HEK293 (cell line): Measurements from ENCODE around the gene RPL4.
A peak's percentile ranks its signal among the peaks of the same experiment; 100 is the strongest.

Source experiments
- GLIS2 ChIP-seq: fragments of 450-650 bp; formaldehyde crosslinking; IDR thresholded peaks from 2 replicates; pipeline ENCODE4 v1.5.1; 2016; ENCODE audit warnings: missing biosample characterization, missing genetic modification characterization
- HOXA7 ChIP-seq: sonication (generic); formaldehyde crosslinking; IDR thresholded peaks from 2 replicates; pipeline ENCODE4 v1.8.1; 2022; ENCODE audit warnings: missing genetic modification reagents, borderline replicate concordance
- HOXC10 ChIP-seq: sonication (generic); formaldehyde crosslinking; IDR thresholded peaks from 2 replicates; pipeline ENCODE4 v1.8.1; 2023; ENCODE audit warnings: mild to moderate bottlenecking, missing genetic modification reagents
- HOXD13 ChIP-seq: sonication (generic); formaldehyde crosslinking; IDR thresholded peaks from 2 replicates; pipeline ENCODE4 v1.8.0; 2022; ENCODE audit warnings: missing genetic modification reagents, borderline replicate concordance
- KLF7 ChIP-seq: fragments of 450-650 bp; formaldehyde crosslinking; IDR thresholded peaks from 2 replicates; pipeline ENCODE4 v1.5.1; 2016; ENCODE audit warnings: missing biosample characterization, missing genetic modification characterization, borderline replicate concordance
- ZBTB11 ChIP-seq: fragments of 450-650 bp; formaldehyde crosslinking; conservative IDR thresholded peaks from 2 replicates; pipeline ENCODE4 v1.5.1; 2016; ENCODE audit warnings: low read depth, missing biosample characterization, missing genetic modification characterization
- ZBTB17 ChIP-seq: fragments of 450-650 bp; formaldehyde crosslinking; IDR thresholded peaks from 2 replicates; pipeline ENCODE4 v1.5.1; 2016; ENCODE audit warnings: missing biosample characterization, missing genetic modification characterization
- ZBTB44 ChIP-seq: fragments of 450-650 bp; IDR thresholded peaks from 2 replicates; pipeline ENCODE4 v1.5.1; 2018; ENCODE audit warnings: missing biosample characterization, mild to moderate bottlenecking, missing genetic modification characterization
- ZBTB8A ChIP-seq: fragments of 450-650 bp; formaldehyde crosslinking; IDR thresholded peaks from 2 replicates; pipeline ENCODE4 v1.5.1; 2016; ENCODE audit warnings: missing biosample characterization, missing genetic modification characterization
- ZNF138 ChIP-seq: fragments of 450-650 bp; formaldehyde crosslinking; IDR thresholded peaks from 2 replicates; pipeline ENCODE4 v1.5.1; 2016; ENCODE audit warnings: missing biosample characterization, missing genetic modification characterization, borderline replicate concordance
- ZNF146 ChIP-seq: fragments of 450-650 bp; formaldehyde crosslinking; IDR thresholded peaks from 2 replicates; pipeline ENCODE4 v1.5.1; 2016; ENCODE audit warnings: missing biosample characterization, missing genetic modification characterization
- ZNF155 ChIP-seq: fragments of 450-650 bp; formaldehyde crosslinking; IDR thresholded peaks from 2 replicates; pipeline ENCODE4 v1.5.1; 2016; ENCODE audit warnings: missing biosample characterization, missing genetic modification characterization
- ZNF223 ChIP-seq: fragments of 450-650 bp; formaldehyde crosslinking; IDR thresholded peaks from 2 replicates; pipeline ENCODE4 v1.5.1; 2016; ENCODE audit warnings: missing biosample characterization, missing genetic modification characterization
- ZNF335 ChIP-seq: fragments of 450-650 bp; formaldehyde crosslinking; conservative IDR thresholded peaks from 2 replicates; pipeline ENCODE4 v1.5.1; 2016; ENCODE audit warnings: missing biosample characterization, missing genetic modification characterization
- ZNF37A ChIP-seq: fragments of 450-650 bp; IDR thresholded peaks from 2 replicates; pipeline ENCODE4 v1.5.1; 2018; ENCODE audit warnings: missing biosample characterization, missing genetic modification characterization
- ZNF510 ChIP-seq: fragments of 450-650 bp; formaldehyde crosslinking; IDR thresholded peaks from 2 replicates; pipeline ENCODE4 v1.5.1; 2018; ENCODE audit warnings: mild to moderate bottlenecking, missing genetic modification characterization, missing biosample characterization; ENCODE audit not compliant: insufficient replicate concordance
- ZNF600 ChIP-seq: fragments of 450-650 bp; formaldehyde crosslinking; IDR thresholded peaks from 2 replicates; pipeline ENCODE4 v1.5.1; 2016; ENCODE audit warnings: missing biosample characterization, missing genetic modification characterization
- ZNF654 ChIP-seq: fragments of 450-650 bp; formaldehyde crosslinking; IDR thresholded peaks from 2 replicates; pipeline ENCODE4 v1.5.1; 2016; ENCODE audit warnings: low read depth, missing biosample characterization, missing genetic modification characterization
- ZNF776 ChIP-seq: fragments of 450-650 bp; formaldehyde crosslinking; IDR thresholded peaks from 2 replicates; pipeline ENCODE4 v1.5.0; 2017; ENCODE audit warnings: missing biosample characterization, missing genetic modification characterization, borderline replicate concordance
- ZNF777 ChIP-seq: fragments of 450-650 bp; formaldehyde crosslinking; IDR thresholded peaks from 2 replicates; pipeline ENCODE4 v1.5.1; 2017; ENCODE audit warnings: missing biosample characterization, missing genetic modification characterization, borderline replicate concordance
- ZSCAN18 ChIP-seq: fragments of 450-650 bp; formaldehyde crosslinking; IDR thresholded peaks from 2 replicates; pipeline ENCODE4 v1.5.1; 2016; ENCODE audit warnings: missing biosample characterization, missing genetic modification characterization
- ZSCAN23 ChIP-seq: fragments of 450-650 bp; formaldehyde crosslinking; IDR thresholded peaks from 2 replicates; pipeline ENCODE4 v1.5.1; 2016; ENCODE audit warnings: missing biosample characterization, missing genetic modification characterization
- TF ChIP-seq, protein P1 (sequence below): fragments of 450-650 bp; formaldehyde crosslinking; IDR thresholded peaks from 2 replicates; pipeline ENCODE4 v1.5.0; 2017; ENCODE audit warnings: missing biosample characterization, missing genetic modification characterization, borderline replicate concordance
- TF ChIP-seq, protein P2 (sequence below): fragments of 450-650 bp; formaldehyde crosslinking; IDR thresholded peaks from 2 replicates; pipeline ENCODE4 v1.5.1; 2017; ENCODE audit warnings: missing biosample characterization, missing genetic modification characterization
- TF ChIP-seq, protein P3 (sequence below): sonication (generic); formaldehyde crosslinking; IDR thresholded peaks from 2 replicates; pipeline ENCODE4 v1.8.1; 2022; ENCODE audit warnings: mild to moderate bottlenecking, moderate library complexity, missing genetic modification reagents

RPL4 gene

DNA sequence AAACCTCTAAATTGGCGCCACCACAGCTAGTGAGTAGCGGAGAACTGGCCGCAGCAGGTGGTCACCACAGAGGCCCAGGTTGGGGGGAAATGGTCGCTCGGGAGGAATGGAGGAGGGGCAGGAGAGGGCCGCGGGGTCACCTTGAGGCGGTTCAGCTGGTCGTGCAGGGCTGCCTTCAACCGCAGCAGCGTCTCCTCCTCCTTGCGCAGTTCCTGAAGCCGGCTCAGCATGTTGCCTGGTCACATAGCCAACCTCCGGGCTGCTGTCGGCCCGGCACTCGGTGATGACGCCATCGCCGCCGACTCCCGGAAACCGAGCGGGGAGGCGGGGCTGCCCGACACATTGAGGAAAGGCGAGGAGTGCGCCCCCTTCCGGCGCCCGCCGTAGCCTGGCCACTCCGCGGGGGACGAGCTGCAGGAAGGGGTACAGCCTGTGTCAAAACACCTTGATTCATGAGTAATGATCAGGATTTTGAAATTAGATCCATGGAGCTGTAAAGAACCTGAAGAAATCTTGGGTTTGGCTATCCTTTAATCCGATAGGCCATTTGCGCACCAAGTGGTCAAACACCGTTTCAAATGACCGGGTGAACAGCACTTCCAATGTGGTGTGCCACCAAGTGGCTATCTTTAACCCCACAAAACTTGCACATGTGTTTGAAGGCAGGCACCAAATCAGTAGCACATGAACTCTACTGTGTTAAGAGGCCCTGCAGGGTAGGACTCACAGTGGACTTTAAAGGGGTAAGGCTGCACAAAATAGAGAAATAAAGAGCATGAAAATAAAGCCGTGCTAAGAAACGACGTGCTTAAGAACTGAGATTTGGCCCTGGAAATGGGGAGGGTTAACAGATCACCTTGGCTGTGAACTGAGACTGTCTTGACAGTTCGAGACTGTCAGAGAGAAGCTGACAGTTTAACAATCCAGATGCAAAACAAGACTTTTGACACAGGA is 6.9 kb downstream of the RPL4 start, which contains the start of gene SNAPC5 (continued):
- TF ChIP-seq, protein P1, sequence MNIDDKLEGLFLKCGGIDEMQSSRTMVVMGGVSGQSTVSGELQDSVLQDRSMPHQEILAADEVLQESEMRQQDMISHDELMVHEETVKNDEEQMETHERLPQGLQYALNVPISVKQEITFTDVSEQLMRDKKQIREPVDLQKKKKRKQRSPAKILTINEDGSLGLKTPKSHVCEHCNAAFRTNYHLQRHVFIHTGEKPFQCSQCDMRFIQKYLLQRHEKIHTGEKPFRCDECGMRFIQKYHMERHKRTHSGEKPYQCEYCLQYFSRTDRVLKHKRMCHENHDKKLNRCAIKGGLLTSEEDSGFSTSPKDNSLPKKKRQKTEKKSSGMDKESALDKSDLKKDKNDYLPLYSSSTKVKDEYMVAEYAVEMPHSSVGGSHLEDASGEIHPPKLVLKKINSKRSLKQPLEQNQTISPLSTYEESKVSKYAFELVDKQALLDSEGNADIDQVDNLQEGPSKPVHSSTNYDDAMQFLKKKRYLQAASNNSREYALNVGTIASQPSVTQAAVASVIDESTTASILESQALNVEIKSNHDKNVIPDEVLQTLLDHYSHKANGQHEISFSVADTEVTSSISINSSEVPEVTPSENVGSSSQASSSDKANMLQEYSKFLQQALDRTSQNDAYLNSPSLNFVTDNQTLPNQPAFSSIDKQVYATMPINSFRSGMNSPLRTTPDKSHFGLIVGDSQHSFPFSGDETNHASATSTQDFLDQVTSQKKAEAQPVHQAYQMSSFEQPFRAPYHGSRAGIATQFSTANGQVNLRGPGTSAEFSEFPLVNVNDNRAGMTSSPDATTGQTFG (tag by site-specific recombination) = peak; percentile 63; the same call in 1 of the 2 replicates
- TF ChIP-seq ZNF600 (tag by site-specific recombination) (peak; percentile 96), ZNF223 (tag by site-specific recombination) (no peak), HOXD13 (CRISPR knock-in tag) (0 out of 2 replicates have a peak, but pooled peaks have one; percentile 1), ZBTB8A (peak; percentile 96), ZNF335 (peak; percentile 81), ZNF146 (peak; percentile 46; the same call in 1 of the 2 replicates), ZBTB44 (peak; percentile 78), ZNF777 (tag by site-specific recombination) (no peak), ZNF37A (tag by site-specific recombination) (peak; percentile 5; the same call in 1 of the 2 replicates), ZNF654 (tag by site-specific recombination) (peak; percentile 40; the same call in 1 of the 2 replicates), KLF7 (tag by site-specific recombination) (no peak; the same call in 1 of the 2 replicates), ZNF776 (tag by site-specific recombination) (no peak), ZNF155 (tag by site-specific recombination) (no peak; the same call in 1 of the 2 replicates), GLIS2 (tag by site-specific recombination) (peak; percentile 98), ZNF510 (tag by site-specific recombination) (no peak), ZNF138 (tag by site-specific recombination) (no peak), HOXA7 (no peak), ZBTB11 (peak; percentile 75), ZSCAN18 (no peak), HOXC10 (CRISPR knock-in tag) (no peak), ZBTB17 (tag by site-specific recombination) (peak; percentile 99), ZSCAN23 (tag by site-specific recombination) (peak; percentile 85)
- TF ChIP-seq, protein P2, sequence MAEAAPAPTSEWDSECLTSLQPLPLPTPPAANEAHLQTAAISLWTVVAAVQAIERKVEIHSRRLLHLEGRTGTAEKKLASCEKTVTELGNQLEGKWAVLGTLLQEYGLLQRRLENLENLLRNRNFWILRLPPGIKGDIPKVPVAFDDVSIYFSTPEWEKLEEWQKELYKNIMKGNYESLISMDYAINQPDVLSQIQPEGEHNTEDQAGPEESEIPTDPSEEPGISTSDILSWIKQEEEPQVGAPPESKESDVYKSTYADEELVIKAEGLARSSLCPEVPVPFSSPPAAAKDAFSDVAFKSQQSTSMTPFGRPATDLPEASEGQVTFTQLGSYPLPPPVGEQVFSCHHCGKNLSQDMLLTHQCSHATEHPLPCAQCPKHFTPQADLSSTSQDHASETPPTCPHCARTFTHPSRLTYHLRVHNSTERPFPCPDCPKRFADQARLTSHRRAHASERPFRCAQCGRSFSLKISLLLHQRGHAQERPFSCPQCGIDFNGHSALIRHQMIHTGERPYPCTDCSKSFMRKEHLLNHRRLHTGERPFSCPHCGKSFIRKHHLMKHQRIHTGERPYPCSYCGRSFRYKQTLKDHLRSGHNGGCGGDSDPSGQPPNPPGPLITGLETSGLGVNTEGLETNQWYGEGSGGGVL (tag by site-specific recombination) = no peak
- TF ChIP-seq, protein P3, sequence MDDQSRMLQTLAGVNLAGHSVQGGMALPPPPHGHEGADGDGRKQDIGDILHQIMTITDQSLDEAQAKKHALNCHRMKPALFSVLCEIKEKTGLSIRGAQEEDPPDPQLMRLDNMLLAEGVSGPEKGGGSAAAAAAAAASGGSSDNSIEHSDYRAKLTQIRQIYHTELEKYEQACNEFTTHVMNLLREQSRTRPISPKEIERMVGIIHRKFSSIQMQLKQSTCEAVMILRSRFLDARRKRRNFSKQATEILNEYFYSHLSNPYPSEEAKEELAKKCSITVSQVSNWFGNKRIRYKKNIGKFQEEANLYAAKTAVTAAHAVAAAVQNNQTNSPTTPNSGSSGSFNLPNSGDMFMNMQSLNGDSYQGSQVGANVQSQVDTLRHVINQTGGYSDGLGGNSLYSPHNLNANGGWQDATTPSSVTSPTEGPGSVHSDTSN = no peak
